CMK (cell line): Measurements from ENCODE around the gene SUCNR1.
"Not testable (repeated sequence)": the region's sequence is repeated elsewhere in the genome, so short reads cannot be mapped to it uniquely, and the experiment has no call there.

Experiments
- DNase-seq: peaks from one replicate; pipeline ENCODE4 v3.0.0-alpha.2; 2010; ENCODE audit warnings: low read depth

SUCNR1 gene

GRCh38 chr3:151871639-151872468 is 1.6 kb upstream of the SUCNR1 start:
- DNase-seq = peak; percentile 72

GRCh38 chr3:151874079-151874478 is 636 bp downstream of the SUCNR1 start:
- not testable (repeated sequence) for DNase-seq

GRCh38 chr3:151875759-151876158 is 2.3 kb downstream of the SUCNR1 start:
- no peak for DNase-seq

DNA sequence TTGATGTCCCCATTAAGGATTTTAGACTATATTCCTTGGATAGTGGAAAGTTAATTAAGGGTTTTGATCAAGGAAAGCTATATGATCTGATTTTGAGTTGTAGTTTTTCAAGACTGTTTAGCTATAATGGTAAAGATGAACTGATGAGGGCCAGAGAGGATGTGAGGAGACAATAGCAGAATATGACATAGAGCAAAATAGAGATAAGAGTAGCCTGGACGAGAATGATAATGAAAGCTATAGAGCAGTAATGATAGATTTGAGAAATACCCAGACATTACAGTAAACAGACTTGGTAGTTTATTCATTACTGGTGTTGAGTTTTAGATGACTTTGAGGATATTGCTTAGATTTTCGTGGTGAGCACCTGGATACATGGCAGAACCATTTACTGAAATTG is 3.8 kb downstream of the SUCNR1 start:
- no peak for DNase-seq

GRCh38 chr3:151878465-151878864 is 5.0 kb downstream of the SUCNR1 start:
- DNase-seq = no peak

DNA sequence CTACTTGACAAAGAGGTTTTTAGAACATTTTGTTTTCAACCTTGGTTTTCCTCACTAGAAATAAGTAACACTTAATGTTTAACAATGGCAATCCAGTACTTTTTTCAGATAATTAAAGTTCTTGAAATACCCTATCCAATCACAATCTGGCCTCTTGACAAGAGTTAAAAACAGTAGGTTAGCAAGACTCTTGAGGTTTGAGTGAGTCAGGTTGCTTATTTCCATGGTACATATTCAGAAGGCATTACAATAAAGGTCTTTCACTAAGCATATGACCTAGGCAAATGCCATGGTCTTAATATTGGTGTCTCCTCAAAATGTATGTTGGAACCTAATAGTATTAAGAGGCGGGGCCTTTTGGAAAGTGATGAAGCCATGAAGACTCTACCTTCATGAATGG is 5.6 kb downstream of the SUCNR1 start:
- DNase-seq = no peak

GRCh38 chr3:151879679-151880415 is 6.4 kb downstream of the SUCNR1 start:
- DNase-seq = no peak

- no peak for DNase-seq
These were observed 6.9 kb downstream of the SUCNR1 start for GRCh38 chr3:151880416-151880690.

DNA sequence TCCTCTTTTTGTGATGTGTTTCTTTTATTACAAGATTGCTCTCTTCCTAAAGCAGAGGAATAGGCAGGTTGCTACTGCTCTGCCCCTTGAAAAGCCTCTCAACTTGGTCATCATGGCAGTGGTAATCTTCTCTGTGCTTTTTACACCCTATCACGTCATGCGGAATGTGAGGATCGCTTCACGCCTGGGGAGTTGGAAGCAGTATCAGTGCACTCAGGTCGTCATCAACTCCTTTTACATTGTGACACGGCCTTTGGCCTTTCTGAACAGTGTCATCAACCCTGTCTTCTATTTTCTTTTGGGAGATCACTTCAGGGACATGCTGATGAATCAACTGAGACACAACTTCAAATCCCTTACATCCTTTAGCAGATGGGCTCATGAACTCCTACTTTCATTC is 7.7 kb downstream of the SUCNR1 start:
- no peak for DNase-seq

- peak; percentile 79 for DNase-seq
These were observed 12.0 kb downstream of the SUCNR1 start for GRCh38 chr3:151885397-151885796.

GRCh38 chr3:151887450-151888211 is 14.2 kb downstream of the SUCNR1 start:
- not testable (repeated sequence) for DNase-seq

DNA sequence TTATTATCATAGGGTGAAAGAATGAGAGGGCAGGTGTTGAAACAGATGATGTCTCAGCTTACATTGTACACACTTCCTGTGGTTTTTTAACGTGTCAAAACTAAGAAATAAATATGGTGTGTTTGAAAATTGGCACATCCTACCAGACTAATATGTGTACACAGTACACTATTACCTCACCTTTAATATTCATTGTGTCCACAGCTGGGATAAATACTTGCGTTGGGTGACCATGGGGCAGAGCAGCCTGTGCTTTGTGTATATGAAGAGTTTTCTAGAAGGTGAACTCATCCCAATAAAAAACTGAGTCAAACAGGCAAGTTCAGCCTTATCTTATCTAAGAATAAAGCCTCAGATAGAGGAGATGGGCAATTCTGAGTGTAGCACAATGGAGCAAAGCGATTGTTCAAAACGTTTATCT is 17.3 kb downstream of the SUCNR1 start:
- no peak for DNase-seq

GRCh38 chr3:151891721-151892120 is 18.3 kb downstream of the SUCNR1 start:
- DNase-seq = no peak

DNA sequence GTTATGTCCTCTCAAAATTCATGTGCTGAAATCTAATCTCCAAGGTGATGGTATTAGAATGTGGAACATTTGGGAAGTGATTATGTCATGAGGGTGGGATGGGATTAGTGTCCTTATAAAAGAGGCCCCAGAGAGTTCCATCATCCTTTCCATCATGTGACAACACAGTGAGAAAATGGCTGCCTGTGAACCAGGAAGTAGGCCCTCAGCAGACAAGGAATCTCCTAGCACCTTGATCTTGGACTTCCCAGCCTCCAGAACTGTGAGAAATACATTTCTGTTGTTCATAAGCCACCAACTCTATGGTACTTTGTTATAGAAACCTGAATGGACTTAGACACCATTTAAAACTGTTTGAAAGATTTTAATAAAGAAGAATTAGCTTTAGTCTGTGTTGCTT is 20.8 kb downstream of the SUCNR1 start:
- DNase-seq = no peak

DNA sequence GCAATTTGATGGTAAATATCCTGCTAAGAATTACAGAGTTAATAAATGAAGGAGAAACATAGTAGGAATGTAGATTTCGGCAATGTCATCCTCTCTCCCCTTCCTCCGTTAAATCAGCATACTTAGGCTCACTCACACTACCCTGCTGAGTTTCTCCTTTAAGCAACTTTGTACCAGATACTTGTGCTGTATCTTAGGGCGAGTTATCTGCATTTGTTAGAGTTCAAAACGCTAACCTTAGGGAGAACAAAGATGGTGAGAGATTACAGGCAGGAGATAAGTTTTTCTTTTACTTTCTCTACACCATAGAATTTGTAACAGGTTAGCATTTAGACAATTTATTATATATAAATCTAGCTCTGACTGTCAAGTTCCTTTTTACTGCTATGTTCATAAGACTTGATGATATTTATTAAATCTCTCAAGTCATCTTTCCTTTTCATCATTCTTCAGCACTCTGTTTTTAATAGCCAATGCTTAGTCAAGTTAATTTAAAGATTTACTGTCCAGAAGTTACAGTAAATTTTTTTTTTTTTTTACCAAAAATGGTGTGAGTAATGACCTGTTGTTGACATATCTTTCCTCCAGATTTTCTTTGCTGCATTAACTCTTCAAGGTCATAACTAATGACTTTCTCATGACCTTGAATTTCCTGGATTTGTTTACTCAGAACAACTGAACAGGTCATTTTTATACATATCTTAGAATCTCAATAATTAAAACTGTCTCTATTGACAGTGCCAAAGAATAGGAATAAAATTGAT is 22.2 kb downstream of the SUCNR1 start:
- no peak for DNase-seq

DNA sequence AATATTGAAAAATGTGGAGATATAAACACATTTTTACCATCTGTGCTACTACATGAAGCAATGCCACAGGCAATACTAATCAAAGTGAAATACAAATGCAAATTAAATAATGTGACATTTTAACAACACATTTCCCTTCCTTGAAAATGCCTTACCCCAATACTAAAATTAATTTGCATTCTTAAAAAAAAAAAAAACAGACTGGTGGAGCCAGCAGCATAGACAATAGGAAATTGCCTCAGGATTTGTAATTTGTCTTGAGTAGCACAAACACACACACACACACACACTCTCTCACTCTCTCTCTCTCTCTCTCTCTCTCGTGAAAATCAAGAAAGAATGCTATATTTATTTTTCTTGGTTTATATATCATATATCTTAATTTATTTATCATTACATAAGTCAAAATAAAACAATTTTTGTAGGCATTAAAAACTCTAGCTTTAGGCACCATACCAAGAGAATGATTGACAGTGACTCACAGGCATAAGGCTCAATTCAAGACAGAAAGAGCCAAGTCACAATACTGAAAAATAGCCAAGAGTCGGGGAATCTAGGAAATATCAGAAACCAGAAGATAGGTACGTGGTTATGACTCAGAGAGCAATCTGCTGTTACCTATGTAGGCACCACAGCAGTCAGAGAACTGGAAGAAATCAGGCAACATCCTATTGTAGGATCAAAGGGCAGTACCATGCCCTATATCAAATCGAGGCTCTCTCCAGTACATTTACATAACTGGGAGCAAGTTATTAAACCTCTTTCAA is 23.0 kb downstream of the SUCNR1 start:
- DNase-seq = no peak

DNA sequence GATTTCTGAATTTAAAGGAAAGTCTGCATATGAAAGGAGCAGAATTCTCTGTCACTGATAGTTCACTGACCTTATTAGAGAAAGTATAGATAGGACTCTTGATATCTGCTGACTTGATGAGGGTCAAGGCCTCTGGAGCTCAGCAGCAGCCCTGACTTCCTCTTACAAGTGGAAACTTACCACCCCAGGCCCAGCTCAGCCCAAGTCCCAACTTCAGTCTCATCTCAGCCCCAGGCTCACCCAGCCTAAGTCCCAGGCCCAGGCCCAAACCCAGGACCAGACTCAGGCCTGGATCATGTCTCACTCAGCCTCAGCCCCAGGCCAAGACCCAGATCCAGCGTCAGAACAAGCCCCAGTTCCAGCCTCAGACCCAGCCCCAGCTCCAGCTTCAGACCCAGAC is 24.7 kb downstream of the SUCNR1 start:
- DNase-seq = not testable (repeated sequence)

- not testable (repeated sequence) for DNase-seq
These were observed 25.3 kb downstream of the SUCNR1 start for GRCh38 chr3:151898564-151899261.

DNA sequence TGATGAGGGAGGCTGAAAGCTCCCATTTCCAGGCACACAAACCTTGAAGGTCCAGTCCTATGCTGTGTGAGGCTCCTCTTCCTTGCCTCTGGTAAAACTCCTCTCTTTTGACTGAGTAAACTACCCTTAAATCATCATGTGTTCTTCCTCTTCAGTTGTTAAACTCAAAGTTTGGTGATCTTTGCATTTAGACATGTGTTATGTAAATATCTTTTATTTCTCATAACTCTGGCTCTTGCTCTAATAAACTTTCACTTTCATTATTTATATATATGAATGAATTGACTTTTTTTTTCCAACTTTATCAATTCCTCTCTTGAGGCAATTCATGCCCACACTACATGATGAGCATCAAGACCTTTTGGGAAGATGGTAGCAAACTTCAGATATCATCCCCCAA is 26.6 kb downstream of the SUCNR1 start:
- DNase-seq = no peak

DNA sequence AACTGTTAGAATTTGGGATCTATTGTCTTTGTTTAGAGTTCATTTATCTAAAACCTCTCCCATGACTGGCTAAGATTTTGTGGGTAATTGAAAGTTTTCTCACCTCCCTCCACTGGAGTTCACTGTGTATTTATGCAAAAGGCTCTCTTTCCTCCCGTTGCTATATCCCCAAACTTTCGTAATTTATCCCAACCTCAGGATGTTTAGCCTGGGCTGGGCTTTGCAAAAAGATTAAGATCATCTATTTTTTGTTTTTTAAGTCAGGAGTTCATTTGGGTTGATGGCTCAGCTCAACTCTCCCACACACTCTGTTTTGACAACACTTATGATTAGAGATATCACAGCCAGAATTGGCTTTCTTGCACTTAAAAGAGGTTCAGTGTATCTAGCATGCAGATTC is 27.0 kb downstream of the SUCNR1 start:
- no peak for DNase-seq
